GM12801 (cell line): ENCODE measurements around the gene LSG1.

Experiments
- TF ChIP-seq, protein P1 (sequence below): IDR thresholded peaks from one replicate; pipeline ENCODE4 v1.5.1; 2011; ENCODE audit warnings: control low read depth; ENCODE audit not compliant: insufficient read length; ENCODE audit errors: extremely low read depth

LSG1 gene

DNA sequence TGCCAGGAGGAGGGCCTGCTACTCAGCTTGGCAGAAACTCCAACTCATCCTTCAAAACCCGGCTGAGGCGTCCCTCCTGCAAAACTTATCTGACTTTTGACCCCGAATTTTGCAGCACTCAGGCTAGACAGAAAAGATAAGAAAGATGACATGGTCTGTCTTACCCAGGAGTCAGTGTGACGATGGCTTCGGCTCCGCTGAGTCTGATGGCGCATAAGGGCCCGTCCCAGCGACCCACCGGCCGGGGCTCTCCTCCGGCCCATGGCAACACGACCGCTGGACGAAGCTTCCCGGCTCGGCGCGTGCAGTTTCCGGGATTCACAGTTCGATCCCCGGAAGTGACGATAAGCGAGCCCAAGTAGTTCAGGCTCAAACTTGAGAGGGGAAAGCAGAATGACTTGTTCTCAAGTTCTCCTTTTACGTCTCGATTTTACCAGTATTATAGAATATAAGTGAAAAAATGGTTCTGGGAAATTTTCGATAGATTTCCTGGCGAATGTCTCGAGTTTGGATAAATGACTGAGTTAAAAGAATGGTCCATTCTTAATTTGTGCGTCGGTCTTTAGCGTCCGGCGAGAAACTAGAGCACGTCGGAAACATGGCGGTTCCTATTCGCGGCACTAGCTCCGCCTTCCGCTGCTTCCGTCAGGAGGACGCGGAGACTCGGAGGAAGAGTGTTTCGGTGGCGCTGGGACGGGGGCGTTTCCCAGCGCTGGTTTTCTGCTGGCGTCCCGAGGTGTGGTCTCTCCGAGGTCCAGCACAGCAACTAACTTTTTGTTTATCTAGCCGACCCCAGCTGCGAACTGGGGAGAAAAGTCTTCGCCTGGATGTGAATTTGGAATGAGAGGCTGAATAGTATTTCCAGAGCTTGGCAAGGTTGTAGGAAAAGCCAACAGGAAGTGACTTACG is at the start of gene LSG1:
Gene LSG1, minus strand, starts transcription at position 292 of the 909 bp plus-strand sequence. Its CDS starts 29 bp downstream, at position 263.
- TF ChIP-seq, protein P1, sequence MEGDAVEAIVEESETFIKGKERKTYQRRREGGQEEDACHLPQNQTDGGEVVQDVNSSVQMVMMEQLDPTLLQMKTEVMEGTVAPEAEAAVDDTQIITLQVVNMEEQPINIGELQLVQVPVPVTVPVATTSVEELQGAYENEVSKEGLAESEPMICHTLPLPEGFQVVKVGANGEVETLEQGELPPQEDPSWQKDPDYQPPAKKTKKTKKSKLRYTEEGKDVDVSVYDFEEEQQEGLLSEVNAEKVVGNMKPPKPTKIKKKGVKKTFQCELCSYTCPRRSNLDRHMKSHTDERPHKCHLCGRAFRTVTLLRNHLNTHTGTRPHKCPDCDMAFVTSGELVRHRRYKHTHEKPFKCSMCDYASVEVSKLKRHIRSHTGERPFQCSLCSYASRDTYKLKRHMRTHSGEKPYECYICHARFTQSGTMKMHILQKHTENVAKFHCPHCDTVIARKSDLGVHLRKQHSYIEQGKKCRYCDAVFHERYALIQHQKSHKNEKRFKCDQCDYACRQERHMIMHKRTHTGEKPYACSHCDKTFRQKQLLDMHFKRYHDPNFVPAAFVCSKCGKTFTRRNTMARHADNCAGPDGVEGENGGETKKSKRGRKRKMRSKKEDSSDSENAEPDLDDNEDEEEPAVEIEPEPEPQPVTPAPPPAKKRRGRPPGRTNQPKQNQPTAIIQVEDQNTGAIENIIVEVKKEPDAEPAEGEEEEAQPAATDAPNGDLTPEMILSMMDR = no peak

DNA sequence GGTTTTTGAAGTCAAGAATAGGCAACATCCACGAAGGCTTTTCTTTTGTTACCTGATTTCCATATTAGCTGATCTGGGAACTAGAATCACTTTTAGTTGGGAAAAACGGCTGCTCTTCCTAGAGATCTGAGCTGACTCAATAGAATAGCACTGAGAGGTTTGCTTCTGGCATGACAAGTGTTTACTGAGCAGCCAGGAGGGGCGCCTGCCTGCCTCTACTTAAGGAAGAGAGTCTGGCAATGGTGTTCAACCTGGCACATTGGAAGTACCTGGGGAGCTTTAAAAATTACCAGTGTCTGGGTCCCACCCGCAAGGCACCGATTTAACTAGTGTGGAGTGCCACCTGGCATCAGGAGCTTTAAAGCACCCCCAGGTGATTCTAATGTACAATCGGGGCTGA is 48.1 kb upstream of the LSG1 start:
- TF ChIP-seq, protein P1 = no peak

DNA sequence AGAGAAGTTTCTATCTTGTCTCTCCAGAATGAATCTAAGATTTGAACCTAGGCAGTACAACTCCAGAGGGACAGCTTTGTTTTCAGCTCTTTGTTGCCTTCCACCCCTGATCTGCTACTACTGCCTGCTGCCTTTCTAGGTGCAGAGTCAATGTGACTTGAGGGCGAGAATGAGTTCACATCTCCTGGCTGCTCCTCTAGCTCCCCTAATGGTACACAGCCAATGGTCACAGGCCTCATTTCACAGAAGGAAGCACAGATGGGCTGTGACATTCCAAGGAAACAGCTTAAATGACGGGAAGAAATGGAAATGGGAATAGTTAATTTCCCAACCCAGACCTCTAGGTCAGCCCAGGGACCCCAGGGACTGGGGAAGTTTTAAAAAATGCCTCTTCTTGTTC is 46.1 kb upstream of the LSG1 start:
- TF ChIP-seq, protein P1 = no peak

DNA sequence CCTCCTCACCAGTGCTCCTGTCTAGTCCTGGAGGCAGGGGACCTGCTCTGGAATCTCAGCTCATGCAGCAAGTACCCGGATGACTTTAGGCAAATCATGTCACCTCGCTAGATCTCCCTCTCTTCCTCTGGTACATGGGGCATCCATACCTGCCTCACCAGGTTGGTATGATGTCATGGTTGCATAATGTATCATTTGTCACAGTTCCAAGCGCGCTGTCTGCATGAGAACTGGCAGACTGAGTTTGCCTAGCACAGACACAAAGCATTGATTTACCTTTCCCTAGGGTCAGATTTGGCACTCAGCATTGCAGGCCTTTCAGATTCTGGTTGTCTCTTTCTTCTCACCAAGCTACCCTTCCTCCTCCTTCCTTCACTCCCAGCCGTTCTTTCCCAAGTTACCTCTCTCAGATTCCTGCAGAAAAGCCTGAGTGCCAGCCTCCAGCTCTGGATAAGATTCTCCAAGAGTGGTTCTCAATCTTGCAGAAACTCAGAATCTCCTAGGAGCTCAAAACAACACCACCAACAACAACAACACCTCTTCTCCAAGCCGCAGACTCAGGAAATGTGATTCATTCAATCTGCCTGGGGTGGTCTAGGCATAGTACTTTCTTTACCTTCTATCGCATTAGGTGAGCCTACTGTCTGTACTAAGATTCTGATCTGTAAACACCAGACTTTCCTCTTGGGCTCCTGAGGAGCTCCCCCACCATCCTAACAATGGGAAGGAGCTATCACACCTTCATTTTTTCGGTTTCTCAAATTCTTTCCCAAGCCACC is 43.2 kb upstream of the LSG1 start:
- TF ChIP-seq, protein P1 = no peak

DNA sequence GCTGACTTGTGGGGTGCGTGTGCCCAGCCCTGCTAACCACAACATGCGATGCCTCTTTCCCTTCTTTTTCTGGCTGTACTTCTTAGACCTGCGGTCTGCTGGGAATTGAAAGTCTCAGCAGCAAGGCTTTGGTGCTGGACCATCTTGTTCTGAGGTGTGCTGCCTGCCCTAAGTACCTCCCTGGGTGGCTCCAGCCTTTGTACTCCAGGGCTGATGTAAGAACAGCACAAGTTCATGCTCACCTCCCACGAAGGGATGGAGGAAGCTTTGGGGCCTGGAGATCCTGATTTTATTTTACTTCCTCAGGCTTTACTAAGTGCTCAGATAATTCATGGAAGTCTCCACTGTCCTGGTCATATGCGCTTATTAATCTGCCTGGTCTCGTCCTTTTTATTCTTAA is 42.6 kb upstream of the LSG1 start:
- TF ChIP-seq, protein P1 = no peak

DNA sequence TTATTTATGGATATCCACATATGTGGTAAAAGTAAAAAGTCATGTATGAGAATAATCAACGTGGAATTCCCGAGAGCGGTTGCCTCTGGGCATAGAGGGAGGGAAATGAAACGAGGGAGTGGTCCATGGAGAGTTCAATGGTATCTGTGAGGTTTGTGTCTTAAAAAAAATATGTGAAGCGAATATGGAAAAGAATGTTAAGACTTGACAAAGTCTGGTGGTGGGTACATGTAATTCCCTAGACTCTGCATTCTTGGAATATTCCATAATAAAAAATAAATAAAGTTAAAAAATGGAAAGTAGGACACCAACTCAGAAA is 42.1 kb upstream of the LSG1 start:
- TF ChIP-seq, protein P1 = no peak

DNA sequence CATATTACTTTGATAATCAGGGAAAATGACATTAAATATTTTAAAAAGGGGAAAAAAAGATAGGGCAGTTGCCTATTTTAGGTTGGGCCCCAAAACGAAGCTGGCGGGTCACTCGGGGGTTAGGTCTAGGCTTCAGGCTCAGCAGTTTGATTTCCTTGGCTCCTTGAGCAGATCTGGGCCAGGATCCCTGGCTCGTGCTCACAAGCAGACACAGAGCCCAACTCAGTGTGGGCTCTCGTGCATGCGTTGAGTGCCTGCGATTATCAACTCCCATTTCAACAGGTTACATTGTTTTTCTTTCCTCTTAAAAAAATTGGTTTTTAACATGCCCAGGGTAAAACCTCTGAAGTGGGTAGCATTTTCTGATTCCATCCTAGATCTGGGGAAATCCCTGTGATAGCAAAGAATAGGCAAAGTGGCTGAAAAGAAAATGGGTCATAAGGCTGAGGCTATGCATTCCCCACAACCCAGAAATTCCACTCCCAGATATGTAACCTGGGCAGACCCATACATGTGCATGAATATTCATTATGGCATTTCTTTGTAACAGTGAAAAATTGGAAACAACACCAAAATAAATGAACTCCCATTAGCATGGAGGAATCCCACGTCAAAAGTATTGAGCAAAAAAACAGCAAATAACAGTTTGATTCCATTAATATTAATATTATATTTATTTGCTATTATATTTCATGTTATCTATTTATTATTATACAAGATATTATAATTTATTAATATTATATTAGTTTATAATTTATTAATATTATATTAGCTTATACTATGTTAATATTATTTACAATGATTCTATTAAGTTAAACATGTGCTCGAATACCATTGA is 41.5 kb upstream of the LSG1 start:
- TF ChIP-seq, protein P1 = no peak
